ENCODE results near the gene PTPRQ. TPM values are rescaled to one million over a fixed set of nuclear protein-coding genes. Genes with fewer than 3 reads are reported as not detected.

The PTPRQ gene
- polyA plus RNA-seq, 2 of the 4 experiments (the other 2 are of a cell fraction): 0.14 to 0.17 TPM

- Histone ChIP-seq H3K4me2 (no peak overlapping the region), H3K9me3 (no peaks in the 10 kb centered on the region), H3K4me1 (no peaks in the 10 kb centered on the region), H3K4me3 (no peak overlapping the region), H3K27ac (no peak overlapping the region)
- ATAC-seq (no peak), FAIRE-seq (no peak), DNase-seq (ENCODE audit: low read depth in 1 of 2, low spot score in 1 of 2) (no peak)
- ChIA-PET CTCF (no interaction called here), POLR2A (no interaction called here)
- TF ChIP-seq HES2 (IDR thresholded peaks at IDR 0.05) (no peak), KDM5A (IDR thresholded peaks at IDR 0.05) (no peak), NPAS2 (CRISPR knock-in tag; IDR thresholded peaks at IDR 0.05; ENCODE audit: borderline replicate concordance) (no peak), REST (IDR thresholded peaks at IDR 0.05) (no peak), FOXS1 (CRISPR knock-in tag; IDR thresholded peaks at IDR 0.05) (no peak), ZC3H11A (IDR thresholded peaks at IDR 0.05) (no peak), GATA3 (IDR thresholded peaks at IDR 0.05; ENCODE audit: borderline replicate concordance) (no peak)
- 40% methylated on average over 4 of the region's 4 CpGs for WGBS (ENCODE audit: missing lambda C conversion rate)
These were observed 192.8 kb downstream of the PTPRQ start for GRCh38 chr12:80636832-80637231.

DNA sequence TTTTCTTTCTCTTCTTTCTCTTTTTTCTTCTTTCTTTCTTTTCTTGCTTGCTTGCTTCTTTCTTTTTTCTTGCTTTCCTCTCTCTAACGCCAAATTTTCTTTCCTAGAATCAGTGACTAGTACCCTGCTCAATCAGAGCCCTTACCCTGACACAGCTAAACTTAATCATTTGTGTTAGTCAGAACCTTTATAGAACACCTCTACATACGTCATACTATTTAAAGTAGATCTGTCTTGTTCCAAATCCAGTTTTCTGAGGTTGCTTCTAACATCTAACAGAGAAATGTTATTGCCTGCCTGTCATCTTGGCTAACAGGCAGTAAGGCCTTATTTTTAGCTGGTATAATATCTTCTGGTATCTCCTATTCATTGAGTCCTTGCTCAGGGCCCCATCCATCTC lies 197.9 kb downstream of the PTPRQ start:
- TF ChIP-seq SMC3 (IDR thresholded peaks at IDR 0.05): no peak
- Histone ChIP-seq H3K27ac (no peak overlapping the region), H3K9me3 (no peaks in the 10 kb centered on the region), H3K4me1 (no peaks in the 10 kb centered on the region), H3K4me3 (no peak overlapping the region), H3K4me2 (no peak overlapping the region)
- 22% methylated on average over 2 of the region's 2 CpGs for WGBS (ENCODE audit: missing lambda C conversion rate)
- FAIRE-seq (no peak), ATAC-seq (no peak), DNase-seq (ENCODE audit: low read depth in 1 of 2, low spot score in 1 of 2) (no peak)
- ChIA-PET CTCF (no interaction called here), POLR2A (no interaction called here)

- ATAC-seq: no peak
- no peak for FAIRE-seq
- H3K4me3 ChIP-seq: no peak overlapping the region
- H3K27ac ChIP-seq: no peak overlapping the region
- no peaks in the 10 kb centered on the region for H3K9me3 ChIP-seq
- CTCF ChIA-PET: interaction anchor here (1.0 kb wide), 1 partner anchor 11 kb away, joined by 3 read pairs; no protein-coding TSS in a partner anchor
- POLR2A ChIA-PET: no interaction called here
- DNase-seq (ENCODE audit: low read depth in 1 of 2, low spot score in 1 of 2): no peak
- 14% methylated on average over 2 of the region's 2 CpGs for WGBS (ENCODE audit: missing lambda C conversion rate)
- H3K4me1 ChIP-seq: no peaks in the 10 kb centered on the region
- TF ChIP-seq CHD4 (IDR thresholded peaks at IDR 0.05; ENCODE audit: borderline replicate concordance) (no peak), ZFP36 (IDR thresholded peaks at IDR 0.05; ENCODE audit: borderline replicate concordance, partially characterized antibody) (no peak), MAZ (IDR thresholded peaks at IDR 0.05; ENCODE audit: borderline replicate concordance, low read depth, low read length) (no peak), HMGXB4 (CRISPR knock-in tag; IDR thresholded peaks at IDR 0.05; ENCODE audit: borderline replicate concordance) (no peak), EHMT2 (IDR thresholded peaks at IDR 0.05; ENCODE audit: low read depth) (no peak), HEYL (CRISPR knock-in tag; IDR thresholded peaks at IDR 0.05) (no peak), MYC (IDR thresholded peaks at IDR 0.05; ENCODE audit: borderline replicate concordance, low read length) (no peak), NPAS2 (CRISPR knock-in tag; IDR thresholded peaks at IDR 0.05; ENCODE audit: borderline replicate concordance) (no peak), CBX2 (IDR thresholded peaks at IDR 0.05; ENCODE audit: borderline replicate concordance, low read depth) (no peak), FOSL2 (IDR thresholded peaks at IDR 0.05) (no peak), FOSL2 (CRISPR knock-in tag; IDR thresholded peaks at IDR 0.05) (no peak), GATA3 (IDR thresholded peaks at IDR 0.05; ENCODE audit: borderline replicate concordance) (no peak), EHF (CRISPR knock-in tag; IDR thresholded peaks at IDR 0.05) (no peak)
- TF ChIP-seq, protein P1, sequence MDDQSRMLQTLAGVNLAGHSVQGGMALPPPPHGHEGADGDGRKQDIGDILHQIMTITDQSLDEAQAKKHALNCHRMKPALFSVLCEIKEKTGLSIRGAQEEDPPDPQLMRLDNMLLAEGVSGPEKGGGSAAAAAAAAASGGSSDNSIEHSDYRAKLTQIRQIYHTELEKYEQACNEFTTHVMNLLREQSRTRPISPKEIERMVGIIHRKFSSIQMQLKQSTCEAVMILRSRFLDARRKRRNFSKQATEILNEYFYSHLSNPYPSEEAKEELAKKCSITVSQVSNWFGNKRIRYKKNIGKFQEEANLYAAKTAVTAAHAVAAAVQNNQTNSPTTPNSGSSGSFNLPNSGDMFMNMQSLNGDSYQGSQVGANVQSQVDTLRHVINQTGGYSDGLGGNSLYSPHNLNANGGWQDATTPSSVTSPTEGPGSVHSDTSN (IDR thresholded peaks at IDR 0.05): no peak
- TF ChIP-seq, protein P2, sequence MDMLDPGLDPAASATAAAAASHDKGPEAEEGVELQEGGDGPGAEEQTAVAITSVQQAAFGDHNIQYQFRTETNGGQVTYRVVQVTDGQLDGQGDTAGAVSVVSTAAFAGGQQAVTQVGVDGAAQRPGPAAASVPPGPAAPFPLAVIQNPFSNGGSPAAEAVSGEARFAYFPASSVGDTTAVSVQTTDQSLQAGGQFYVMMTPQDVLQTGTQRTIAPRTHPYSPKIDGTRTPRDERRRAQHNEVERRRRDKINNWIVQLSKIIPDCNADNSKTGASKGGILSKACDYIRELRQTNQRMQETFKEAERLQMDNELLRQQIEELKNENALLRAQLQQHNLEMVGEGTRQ (IDR thresholded peaks at IDR 0.05): no peak
- TF ChIP-seq, protein P3, sequence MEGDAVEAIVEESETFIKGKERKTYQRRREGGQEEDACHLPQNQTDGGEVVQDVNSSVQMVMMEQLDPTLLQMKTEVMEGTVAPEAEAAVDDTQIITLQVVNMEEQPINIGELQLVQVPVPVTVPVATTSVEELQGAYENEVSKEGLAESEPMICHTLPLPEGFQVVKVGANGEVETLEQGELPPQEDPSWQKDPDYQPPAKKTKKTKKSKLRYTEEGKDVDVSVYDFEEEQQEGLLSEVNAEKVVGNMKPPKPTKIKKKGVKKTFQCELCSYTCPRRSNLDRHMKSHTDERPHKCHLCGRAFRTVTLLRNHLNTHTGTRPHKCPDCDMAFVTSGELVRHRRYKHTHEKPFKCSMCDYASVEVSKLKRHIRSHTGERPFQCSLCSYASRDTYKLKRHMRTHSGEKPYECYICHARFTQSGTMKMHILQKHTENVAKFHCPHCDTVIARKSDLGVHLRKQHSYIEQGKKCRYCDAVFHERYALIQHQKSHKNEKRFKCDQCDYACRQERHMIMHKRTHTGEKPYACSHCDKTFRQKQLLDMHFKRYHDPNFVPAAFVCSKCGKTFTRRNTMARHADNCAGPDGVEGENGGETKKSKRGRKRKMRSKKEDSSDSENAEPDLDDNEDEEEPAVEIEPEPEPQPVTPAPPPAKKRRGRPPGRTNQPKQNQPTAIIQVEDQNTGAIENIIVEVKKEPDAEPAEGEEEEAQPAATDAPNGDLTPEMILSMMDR (IDR thresholded peaks at IDR 0.05): no peak
- H3K4me2 ChIP-seq: no peak overlapping the region
These were observed 199.9 kb downstream of the PTPRQ start for GRCh38 chr12:80643961-80644360.
